GM12878 (cell line): ENCODE data around the gene N4BP2. TPM values are rescaled to one million over a fixed set of nuclear protein-coding genes. Genes with fewer than 3 reads are reported as not detected.
A peak's percentile ranks its signal among the peaks of the same experiment; 100 is the strongest.

Experiments used
- ATF3 ChIP-seq: IDR thresholded peaks from 2 replicates; pipeline ENCODE4 v1.6.1; 2011; ENCODE audit warnings: low read depth, mild to moderate bottlenecking, low read length, moderate library complexity, borderline replicate concordance; ENCODE audit errors: extremely low read depth
- CEBPZ ChIP-seq: fragments of 150-350 bp; IDR thresholded peaks from 2 replicates; pipeline ENCODE4 v1.6.1; 2016; ENCODE audit warnings: low read depth, low read length
- EGR1 ChIP-seq, 2 experiments: IDR thresholded peaks; 1 replicate in 1 of 2; 2 replicates in 1 of 2; pipeline ENCODE4 v1.6.1; 2011 to 2012; ENCODE audit warnings: low read depth in 2 of 2, low read length in 2 of 2, borderline replicate concordance in 1 of 2, mild to moderate bottlenecking in 1 of 2, moderate library complexity in 1 of 2
- HCFC1 ChIP-seq: fragments of 150-350 bp; IDR thresholded peaks from 2 replicates; pipeline ENCODE4 v1.6.1; 2014; ENCODE audit warnings: low read length
- MTA3 ChIP-seq: IDR thresholded peaks from 2 replicates; pipeline ENCODE4 v1.6.1; 2012; ENCODE audit warnings: low read length, inconsistent platforms, borderline replicate concordance
- NR2C2 ChIP-seq: IDR thresholded peaks from 2 replicates; pipeline ENCODE4 v1.6.1; 2011; ENCODE audit warnings: borderline replicate concordance, low read depth; ENCODE audit not compliant: control insufficient read depth, insufficient read length
- PRDM15 ChIP-seq: fragments of 450-650 bp; formaldehyde crosslinking; IDR thresholded peaks from 2 replicates; pipeline ENCODE4 v1.4.0; 2020; ENCODE audit warnings: mild to moderate bottlenecking, moderate library complexity
- RCOR1 ChIP-seq: conservative IDR thresholded peaks from 2 replicates; pipeline ENCODE4 v1.6.1; 2012; ENCODE audit warnings: low read depth, low read length, improper control_type of control experiment
- SREBF1 ChIP-seq: IDR thresholded peaks from 2 replicates; pipeline ENCODE4 v1.6.1; 2012; ENCODE audit warnings: mild to moderate bottlenecking, low read length
- TAF1 ChIP-seq: IDR thresholded peaks from 2 replicates; pipeline ENCODE4 v1.6.1; 2011; ENCODE audit warnings: mild to moderate bottlenecking, low read depth, low read length, borderline replicate concordance
- TBL1XR1 ChIP-seq: IDR thresholded peaks from 2 replicates; pipeline ENCODE4 v1.6.1; 2012; ENCODE audit warnings: low read depth, low read length, improper control_type of control experiment
- WRNIP1 ChIP-seq: IDR thresholded peaks from 2 replicates; pipeline ENCODE4 v1.6.1; 2011; ENCODE audit warnings: low read depth, low read length, improper control_type of control experiment, borderline replicate concordance
- YBX1 ChIP-seq: fragments of 450-650 bp; IDR thresholded peaks from 2 replicates; pipeline ENCODE4 v1.6.1; 2016; ENCODE audit warnings: antibody characterized with exemption
- ZBED1 ChIP-seq: IDR thresholded peaks from 2 replicates; pipeline ENCODE4 v1.6.1; 2016; ENCODE audit warnings: borderline replicate concordance
- ZNF217 ChIP-seq: fragments of 450-650 bp; IDR thresholded peaks from 2 replicates; pipeline ENCODE4 v1.6.1; 2017; ENCODE audit warnings: antibody characterized with exemption, mild to moderate bottlenecking
- ZNF24 ChIP-seq: fragments of 450-650 bp; IDR thresholded peaks from 2 replicates; pipeline ENCODE4 v1.6.1; 2017; ENCODE audit warnings: antibody characterized with exemption, mild to moderate bottlenecking
- ZNF687 ChIP-seq: fragments of 450-650 bp; IDR thresholded peaks from 2 replicates; pipeline ENCODE4 v1.6.1; 2017; ENCODE audit warnings: mild to moderate bottlenecking, moderate library complexity
- polyA plus RNA-seq, 11 experiments: library from polyadenylated mRNA; depleted of rRNA in 4 of 11; unstranded in 6 of 11; stranded (reverse) in 5 of 11; fragments of >200 nt; fragmentation: Nextera tagmentation in 4 of 11; fragmentation: Illumina TruSeq in 1 of 11; extraction: Ambion mirVana in 4 of 11; extraction: Trizol in 1 of 11; gene quantifications; 1 replicate in 1 of 11; 2 replicates in 10 of 11; pipeline versions ENCODE4 v1.2.1 to v1.2.3, GENCODE V29; 2011 to 2016; ENCODE audit warnings: inconsistent platforms in 2 of 11, missing spikeins in 2 of 11, low read depth in 1 of 11
- total RNA-seq, 4 experiments: library from RNA; depleted of rRNA in 3 of 4; stranded (reverse); fragments of >200 nt in 3 of 4; fragmentation: Illumina TruSeq in 1 of 4; extraction: Trizol in 1 of 4; gene quantifications; 2 replicates each; pipeline versions ENCODE4 v1.2.1 to v1.2.3, GENCODE V29; 2013 to 2021

Gene N4BP2
- total and polyA plus RNA-seq, 10 of the 15 experiments (the other 5 are each of a cell fraction or from before 2014, with no cell fraction given): 2.3 to 18.7 (median 10.0) TPM

GRCh38 chr4:40199999-40200874, 143.6 kb downstream of the N4BP2 start (continued):
- TF ChIP-seq TBL1XR1: peak; percentile 85
- no peak for TF ChIP-seq YBX1
- TF ChIP-seq SREBF1: no peak
- TF ChIP-seq ZNF687: peak; percentile 99
- TF ChIP-seq WRNIP1: peak; percentile 80; the same call in 1 of the 2 replicates
- no peak for TF ChIP-seq CEBPZ
- no peak for TF ChIP-seq PRDM15
- TF ChIP-seq TAF1: peak; percentile 83
- peak; percentile 73; the same call in 1 of the 2 replicates for TF ChIP-seq ZBED1
- TF ChIP-seq HCFC1: no peak
- no peak for TF ChIP-seq ZNF217
- peak; percentile 25; the same call in 1 of the 2 replicates for TF ChIP-seq ZNF24
- no peak for TF ChIP-seq NR2C2
- no peak for TF ChIP-seq ATF3
- TF ChIP-seq MTA3: no peak
- TF ChIP-seq EGR1 (IDR thresholded peaks at IDR 0.05; ENCODE audit: borderline replicate concordance in 1 of 2, low read depth in 2 of 2, low read length in 2 of 2): no peak
- TF ChIP-seq RCOR1: 0 out of 2 replicates have a peak, but pooled peaks have one; percentile 62
